Eye (tissue), 1 donor: ENCODE results near the gene CDC42EP1.

Experiments used
- DNase-seq: peaks from one replicate; pipeline ENCODE4 v3.0.0-alpha.2; 2015

The CDC42EP1 gene

DNA sequence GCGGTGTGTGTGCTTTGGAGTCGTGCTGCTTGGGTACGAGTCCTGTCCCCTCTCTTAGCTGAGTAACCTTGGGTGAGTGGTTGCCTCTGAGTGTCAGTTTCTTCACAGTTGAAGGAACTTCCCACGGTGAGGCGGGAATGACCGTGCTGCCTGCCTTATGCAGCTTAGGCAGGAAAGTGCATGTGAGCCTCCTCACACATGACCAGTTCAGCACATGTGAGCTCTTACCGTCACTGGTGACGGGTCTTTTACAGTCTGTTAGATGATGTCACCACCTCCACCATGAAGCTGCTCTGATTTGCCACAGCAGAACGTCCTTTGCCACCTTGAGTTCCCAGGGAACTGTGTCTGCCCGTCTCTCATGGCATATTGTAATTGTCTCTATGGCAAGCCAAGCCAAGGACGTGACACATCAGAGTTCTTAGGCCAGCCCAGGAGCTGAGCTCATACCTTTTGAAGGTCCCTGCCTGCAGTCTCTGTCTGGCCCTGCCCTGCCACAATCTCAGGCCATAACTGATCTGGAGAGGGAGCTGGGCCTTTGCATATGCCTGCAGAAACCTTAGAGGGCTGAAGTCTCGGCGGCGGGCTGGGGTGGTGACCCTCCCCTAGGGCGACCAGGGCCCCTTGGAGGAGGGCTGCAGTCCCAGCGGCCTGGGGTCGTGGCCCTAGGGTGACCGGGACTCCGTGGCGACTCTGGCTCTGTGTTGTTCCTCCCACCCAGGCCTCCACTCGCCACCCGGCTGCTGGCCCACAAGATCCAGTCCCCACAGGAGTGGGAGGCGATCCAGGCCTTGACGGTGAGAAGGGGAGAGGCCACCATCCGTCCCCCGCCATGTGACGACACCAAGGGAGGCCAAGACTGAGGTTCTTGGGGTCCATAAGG is 56.2 kb downstream of the CDC42EP1 start:
- no peak for DNase-seq

DNA sequence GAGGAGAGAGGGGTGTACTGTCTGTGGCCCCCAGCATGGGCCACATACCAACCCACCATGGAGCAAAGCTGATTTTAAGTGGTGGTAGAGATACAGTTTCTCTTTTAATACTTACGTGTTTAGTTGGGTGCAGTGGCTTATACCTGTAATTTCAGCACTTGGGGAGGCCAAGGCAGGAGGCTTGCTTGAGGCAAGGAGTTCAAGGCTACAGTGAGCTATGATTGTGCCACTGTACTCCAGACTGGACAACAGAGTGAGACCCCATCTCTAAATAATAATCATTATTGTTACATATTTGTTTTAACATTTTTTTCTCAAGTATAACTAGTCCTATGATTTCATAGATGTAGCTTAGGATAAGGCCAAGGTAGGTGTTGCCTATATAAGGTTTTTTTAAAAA is 57.2 kb downstream of the CDC42EP1 start:
- DNase-seq, result no peak

DNA sequence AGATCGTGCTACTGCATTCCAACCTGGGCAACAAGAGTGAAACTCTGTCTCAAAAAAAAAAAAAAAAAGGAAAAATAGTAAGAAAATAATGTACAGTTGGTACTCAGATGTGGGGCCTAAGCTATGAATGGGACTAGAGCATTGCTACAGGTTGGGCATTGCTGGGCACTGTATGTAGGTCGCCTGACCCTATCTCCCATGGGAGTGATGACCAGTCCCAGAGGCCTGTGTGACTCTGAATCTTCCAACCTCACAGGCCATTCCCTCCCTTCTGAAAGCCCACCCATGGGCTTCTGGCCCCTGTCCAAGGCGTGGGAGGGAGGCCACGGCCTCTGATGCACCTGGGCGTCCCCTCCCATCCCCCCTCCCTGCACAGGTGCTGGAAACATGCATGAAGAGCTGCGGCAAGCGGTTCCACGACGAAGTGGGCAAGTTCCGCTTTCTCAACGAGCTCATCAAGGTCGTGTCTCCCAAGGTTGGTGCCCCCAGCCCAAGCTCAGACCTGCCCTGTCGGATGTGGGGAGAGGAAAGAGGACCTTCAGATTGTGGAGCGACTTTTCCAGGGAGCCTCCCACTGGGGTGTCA is 57.9 kb downstream of the CDC42EP1 start:
- no peak for DNase-seq

DNA sequence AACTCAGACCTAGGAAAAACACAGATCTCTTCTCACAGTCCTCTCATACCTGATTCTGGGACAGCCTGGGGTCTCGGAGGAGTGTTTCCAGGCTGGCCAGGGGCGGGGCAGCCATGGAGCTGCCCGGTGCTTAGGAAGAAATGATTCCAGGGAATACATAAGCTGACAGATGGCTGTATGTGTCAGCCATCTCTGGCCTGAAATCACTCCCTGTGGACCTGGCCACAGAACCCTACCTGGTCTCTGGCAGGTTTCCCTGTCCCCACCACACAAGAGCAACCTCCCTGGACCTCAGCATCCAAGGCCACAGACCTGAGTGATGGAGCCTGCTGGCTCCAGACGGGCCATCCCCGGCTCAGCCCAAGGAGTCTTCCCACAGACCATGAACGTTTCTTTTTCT is 58.4 kb downstream of the CDC42EP1 start:
- no peak for DNase-seq
